A549 (cell line): ENCODE data around the gene LRCH1. TPM values are rescaled to one million over a fixed set of nuclear protein-coding genes. Genes with fewer than 3 reads are reported as not detected.

ENCODE experiments used
- ATAC-seq, 2 experiments: fragments of 200-7000 bp in 1 of 2; fragments of >200 bp in 1 of 2; cut with Nextera tagmentation in 1 of 2; cut with Tn5 transposase in 1 of 2; 3 replicates each; pipeline versions ENCODE4 v1.8.0 to v1.9.1; 2018 to 2020; ENCODE audit warnings: mild to moderate bottlenecking in 1 of 2, moderate library complexity in 1 of 2
- CTCF ChIA-PET: fragments of 300-600 bp; sonication (Branson Sonifier 250); formaldehyde crosslinking; extraction: SDS; loops from one replicate; lab custom pipeline; 2021; ENCODE audit warnings: antibody characterized with exemption, inconsistent platforms; lab: Yijun Ruan, JAX
- POLR2A ChIA-PET: fragments of 350-600 bp; formaldehyde crosslinking; extraction: SDS; loops from one replicate; lab custom pipeline; 2021; ENCODE audit warnings: antibody characterized with exemption, inconsistent platforms; lab: Yijun Ruan, JAX
- DNase-seq, 2 experiments: peaks; one replicate each; pipeline versions ENCODE4 v3.0.0 to v3.0.0-alpha.2; 2011 to 2016; ENCODE audit warnings: low read depth in 1 of 2, low spot score in 1 of 2
- FAIRE-seq: peaks from 2 replicates; lab custom pipeline; 2011; peaks lifted over from hg19 to GRCh38; lab: Jason Lieb, UNC
- H3K27ac ChIP-seq, 2 experiments: fragments of >200 bp; sonication (Bioruptor Twin); formaldehyde crosslinking; 3 replicates each; pipeline ENCODE4 v1.5.1; 2016 to 2017
- H3K4me1 ChIP-seq: fragments of >200 bp; sonication (Bioruptor Twin); formaldehyde crosslinking; 3 replicates; pipeline ENCODE4 v1.6.1; 2016
- H3K4me2 ChIP-seq: fragments of >200 bp; sonication (Bioruptor Twin); formaldehyde crosslinking; 3 replicates; pipeline ENCODE4 v1.6.1; 2016
- H3K4me3 ChIP-seq: fragments of >200 bp; sonication (Bioruptor Twin); formaldehyde crosslinking; 3 replicates; pipeline ENCODE4 v1.5.1; 2016
- H3K9me3 ChIP-seq: fragments of >200 bp; sonication (Bioruptor Twin); formaldehyde crosslinking; 3 replicates; pipeline ENCODE4 v1.6.1; 2016
- BHLHE40 ChIP-seq: IDR thresholded peaks from 2 replicates; pipeline ENCODE4 v1.6.1; 2012; ENCODE audit warnings: low read depth, low read length, inconsistent platforms
- CEBPB ChIP-seq, 2 experiments: fragments of >200 bp in 1 of 2; sonication (Bioruptor Twin) in 1 of 2; formaldehyde crosslinking in 1 of 2; IDR thresholded peaks; 2 replicates each; pipeline ENCODE4 v1.6.1; 2012 to 2016
- CHD4 ChIP-seq: fragments of 200-600 bp; sonication (generic); IDR thresholded peaks from 2 replicates; pipeline ENCODE4 v1.6.1; 2016; ENCODE audit warnings: antibody characterized with exemption, mild to moderate bottlenecking, borderline replicate concordance
- EHMT2 ChIP-seq: fragments of 200-600 bp; sonication (generic); IDR thresholded peaks from 2 replicates; pipeline ENCODE4 v1.6.1; 2016; ENCODE audit warnings: antibody characterized with exemption, low read depth, mild to moderate bottlenecking, moderate library complexity
- FOXS1 ChIP-seq: fragments of 250-450 bp; sonication (Bioruptor Pico); IDR thresholded peaks from 2 replicates; pipeline ENCODE4 v1.5.0; 2020; ENCODE audit warnings: mild to moderate bottlenecking, moderate library complexity
- HDAC2 ChIP-seq: fragments of 200-600 bp; sonication (generic); IDR thresholded peaks from 2 replicates; pipeline ENCODE4 v1.6.1; 2016
- HES2 ChIP-seq: fragments of >200 bp; sonication (Bioruptor Twin); formaldehyde crosslinking; IDR thresholded peaks from 2 replicates; pipeline ENCODE4 v1.6.1; 2016
- HEYL ChIP-seq: fragments of 250-450 bp; sonication (Bioruptor Pico); IDR thresholded peaks from 2 replicates; pipeline ENCODE4 v1.8.0; 2021; ENCODE audit warnings: mild to moderate bottlenecking, moderate library complexity
- HOXA7 ChIP-seq: fragments of 250-450 bp; sonication (Bioruptor Pico); IDR thresholded peaks from 2 replicates; pipeline ENCODE4 v1.5.0; 2020; ENCODE audit warnings: mild to moderate bottlenecking, moderate library complexity
- KDM1A ChIP-seq: fragments of 200-600 bp; sonication (generic); IDR thresholded peaks from 2 replicates; pipeline ENCODE4 v1.6.1; 2016; ENCODE audit warnings: low read depth, mild to moderate bottlenecking
- KDM5A ChIP-seq: fragments of 200-600 bp; sonication (generic); IDR thresholded peaks from 2 replicates; pipeline ENCODE4 v1.6.1; 2016; ENCODE audit warnings: antibody characterized with exemption, mild to moderate bottlenecking
- MYC ChIP-seq: IDR thresholded peaks from 2 replicates; pipeline ENCODE4 v1.6.1; 2012; ENCODE audit warnings: mild to moderate bottlenecking, inconsistent platforms, low read length, improper control_type of control experiment, borderline replicate concordance
- NR3C1 ChIP-seq: fragments of >200 bp; sonication (Bioruptor Twin); formaldehyde crosslinking; IDR thresholded peaks from 3 replicates; pipeline ENCODE4 v1.6.1; 2017
- POLR2AphosphoS2 ChIP-seq: conservative IDR thresholded peaks from 2 replicates; pipeline ENCODE4 v1.6.1; 2012; ENCODE audit warnings: low read length, improper control_type of control experiment, inconsistent platforms
- RAD21 ChIP-seq, 2 experiments: fragments of >200 bp in 1 of 2; sonication (Bioruptor Twin) in 1 of 2; formaldehyde crosslinking in 1 of 2; IDR thresholded peaks in 1 of 2; conservative IDR thresholded peaks in 1 of 2; 2 replicates in 1 of 2; 3 replicates in 1 of 2; pipeline ENCODE4 v1.6.1; 2012 to 2018; ENCODE audit warnings: inconsistent platforms in 1 of 2
- RARB ChIP-seq: fragments of 250-450 bp; sonication (Bioruptor Pico); IDR thresholded peaks from 2 replicates; pipeline ENCODE4 v1.8.0; 2021; ENCODE audit warnings: mild to moderate bottlenecking, moderate library complexity
- RFX5 ChIP-seq: fragments of 450-650 bp; IDR thresholded peaks from 2 replicates; pipeline ENCODE4 v1.7.1; 2014; ENCODE audit warnings: antibody characterized with exemption, mild to moderate bottlenecking, moderate library complexity
- SMC3 ChIP-seq: fragments of >200 bp; sonication (Bioruptor Twin); formaldehyde crosslinking; IDR thresholded peaks from 3 replicates; pipeline ENCODE4 v1.6.1; 2018; ENCODE audit warnings: inconsistent platforms
- SREBF2 ChIP-seq: fragments of 450-650 bp; IDR thresholded peaks from 2 replicates; pipeline ENCODE4 v1.6.1; 2014; ENCODE audit warnings: mild to moderate bottlenecking, moderate library complexity
- TP53 ChIP-seq: fragments of 250-450 bp; sonication (Bioruptor Pico); IDR thresholded peaks from 2 replicates; pipeline ENCODE4 v1.5.0; 2021; ENCODE audit warnings: mild to moderate bottlenecking, moderate library complexity
- USF2 ChIP-seq: fragments of 450-650 bp; IDR thresholded peaks from 2 replicates; pipeline ENCODE4 v1.6.1; 2014; ENCODE audit warnings: antibody characterized with exemption
- ZC3H11A ChIP-seq: fragments of 450-650 bp; IDR thresholded peaks from 2 replicates; pipeline ENCODE4 v1.6.1; 2014; ENCODE audit warnings: antibody characterized with exemption, mild to moderate bottlenecking
- ZFP36 ChIP-seq: fragments of 450-650 bp; IDR thresholded peaks from 2 replicates; pipeline ENCODE4 v1.6.1; 2014; ENCODE audit warnings: borderline replicate concordance; ENCODE audit not compliant: partially characterized antibody
- ZNF302 ChIP-seq: fragments of 250-450 bp; sonication (Bioruptor Pico); IDR thresholded peaks from 2 replicates; pipeline ENCODE4 v1.9.0; 2021; ENCODE audit warnings: inconsistent platforms, mild to moderate bottlenecking, moderate library complexity
- WGBS: methylation state at CpG from one replicate; pipeline ENCODE4 v1.1.6; 2017; ENCODE audit errors: missing lambda C conversion rate; 5-methylcytosine and 5-hydroxymethylcytosine counted together
- polyA plus RNA-seq, 4 experiments: library from polyadenylated mRNA; depleted of rRNA in 3 of 4; stranded (reverse); fragments of >200 nt; fragmentation: RNase III in 1 of 4; extraction: RNeasy Plus Mini Kit Qiagen cat#74134 plus additional on column Dnase treatment in 1 of 4; gene quantifications; 2 replicates in 3 of 4; 3 replicates in 1 of 4; pipeline ENCODE4 v1.2.3, GENCODE V29; 2011 to 2017
- TF ChIP-seq, protein P1 (sequence below): fragments of 200-600 bp; sonication (generic); IDR thresholded peaks from 2 replicates; pipeline ENCODE4 v1.6.1; 2016; ENCODE audit warnings: antibody characterized with exemption, mild to moderate bottlenecking, moderate library complexity
- TF ChIP-seq, protein P2 (sequence below): IDR thresholded peaks from 2 replicates; pipeline ENCODE4 v1.6.1; 2012

The LRCH1 gene
- polyA plus RNA-seq, 2 of the 4 experiments (the other 2 are of a cell fraction) = 8.5 to 16.4 TPM

DNA sequence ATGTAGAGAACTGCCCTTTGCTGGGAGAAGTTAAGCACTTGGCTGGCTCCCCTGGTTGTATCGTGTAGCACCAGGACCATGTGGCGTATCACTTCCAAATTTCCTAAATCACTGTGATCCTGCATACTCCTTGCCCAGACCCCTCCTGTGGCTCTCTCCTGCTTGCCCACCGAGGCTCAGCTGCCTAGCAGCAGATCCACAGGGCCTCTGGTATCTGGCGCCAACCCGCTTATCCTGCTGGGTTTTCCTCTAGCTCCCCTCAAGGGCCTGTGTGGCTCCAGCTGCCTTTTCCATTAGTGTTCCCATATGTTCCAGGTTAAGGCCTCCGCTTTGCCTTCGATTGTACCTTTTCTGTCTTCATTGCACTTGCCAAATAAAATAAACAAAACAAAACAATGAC, 16.5 kb downstream of the LRCH1 start:
- no peak for ATAC-seq
- CTCF ChIA-PET = interaction anchor here (1.4 kb wide), 1 partner anchor 9 kb away, joined by 5 read pairs; no protein-coding TSS in a partner anchor

GRCh38 chr13:46570273-46570672, 17.3 kb downstream of the LRCH1 start:
- TF ChIP-seq HOXA7 (CRISPR knock-in tag) = no peak
- TF ChIP-seq SMC3 = no peak
- no peak for TF ChIP-seq EHMT2
- no peak for TF ChIP-seq HEYL (CRISPR knock-in tag)
- no peak for TF ChIP-seq RARB (CRISPR knock-in tag)
- TF ChIP-seq RAD21 (conservative IDR thresholded peaks at IDR 0.05 in 1 of 2, IDR thresholded peaks at IDR 0.05 in 1 of 2) = no peak
- TF ChIP-seq POLR2AphosphoS2 = no peak
- no peak for TF ChIP-seq HDAC2
- TF ChIP-seq TP53 (CRISPR knock-in tag) = no peak
- TF ChIP-seq HES2 = no peak
- TF ChIP-seq, all 56 proteins: peak for 0
- POLR2A ChIA-PET = no interaction called here

More for the DNA sequence above, 16.5 kb downstream of the LRCH1 start:
- no peak overlapping the region for H3K4me2 ChIP-seq
- H3K9me3 ChIP-seq = no peaks in the 10 kb centered on the region
- no peak overlapping the region for H3K4me3 ChIP-seq
- peaks cover 18% of the 10 kb centered on the region for H3K4me1 ChIP-seq
- POLR2A ChIA-PET = no interaction called here
- no peak for DNase-seq
- WGBS = 94% methylated on average over 6 of the region's 7 CpGs
- TF ChIP-seq CEBPB (IDR thresholded peaks at IDR 0.05) = no peak
- TF ChIP-seq, protein P1, sequence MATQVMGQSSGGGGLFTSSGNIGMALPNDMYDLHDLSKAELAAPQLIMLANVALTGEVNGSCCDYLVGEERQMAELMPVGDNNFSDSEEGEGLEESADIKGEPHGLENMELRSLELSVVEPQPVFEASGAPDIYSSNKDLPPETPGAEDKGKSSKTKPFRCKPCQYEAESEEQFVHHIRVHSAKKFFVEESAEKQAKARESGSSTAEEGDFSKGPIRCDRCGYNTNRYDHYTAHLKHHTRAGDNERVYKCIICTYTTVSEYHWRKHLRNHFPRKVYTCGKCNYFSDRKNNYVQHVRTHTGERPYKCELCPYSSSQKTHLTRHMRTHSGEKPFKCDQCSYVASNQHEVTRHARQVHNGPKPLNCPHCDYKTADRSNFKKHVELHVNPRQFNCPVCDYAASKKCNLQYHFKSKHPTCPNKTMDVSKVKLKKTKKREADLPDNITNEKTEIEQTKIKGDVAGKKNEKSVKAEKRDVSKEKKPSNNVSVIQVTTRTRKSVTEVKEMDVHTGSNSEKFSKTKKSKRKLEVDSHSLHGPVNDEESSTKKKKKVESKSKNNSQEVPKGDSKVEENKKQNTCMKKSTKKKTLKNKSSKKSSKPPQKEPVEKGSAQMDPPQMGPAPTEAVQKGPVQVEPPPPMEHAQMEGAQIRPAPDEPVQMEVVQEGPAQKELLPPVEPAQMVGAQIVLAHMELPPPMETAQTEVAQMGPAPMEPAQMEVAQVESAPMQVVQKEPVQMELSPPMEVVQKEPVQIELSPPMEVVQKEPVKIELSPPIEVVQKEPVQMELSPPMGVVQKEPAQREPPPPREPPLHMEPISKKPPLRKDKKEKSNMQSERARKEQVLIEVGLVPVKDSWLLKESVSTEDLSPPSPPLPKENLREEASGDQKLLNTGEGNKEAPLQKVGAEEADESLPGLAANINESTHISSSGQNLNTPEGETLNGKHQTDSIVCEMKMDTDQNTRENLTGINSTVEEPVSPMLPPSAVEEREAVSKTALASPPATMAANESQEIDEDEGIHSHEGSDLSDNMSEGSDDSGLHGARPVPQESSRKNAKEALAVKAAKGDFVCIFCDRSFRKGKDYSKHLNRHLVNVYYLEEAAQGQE = no peak
- no peak for TF ChIP-seq ZC3H11A
- no peak for TF ChIP-seq SREBF2
- no peak for TF ChIP-seq FOXS1
- TF ChIP-seq KDM1A = no peak
- TF ChIP-seq ZNF302 = no peak
- no peak for TF ChIP-seq CHD4
- TF ChIP-seq ZFP36 = no peak
- TF ChIP-seq BHLHE40 = no peak
- TF ChIP-seq, protein P2, sequence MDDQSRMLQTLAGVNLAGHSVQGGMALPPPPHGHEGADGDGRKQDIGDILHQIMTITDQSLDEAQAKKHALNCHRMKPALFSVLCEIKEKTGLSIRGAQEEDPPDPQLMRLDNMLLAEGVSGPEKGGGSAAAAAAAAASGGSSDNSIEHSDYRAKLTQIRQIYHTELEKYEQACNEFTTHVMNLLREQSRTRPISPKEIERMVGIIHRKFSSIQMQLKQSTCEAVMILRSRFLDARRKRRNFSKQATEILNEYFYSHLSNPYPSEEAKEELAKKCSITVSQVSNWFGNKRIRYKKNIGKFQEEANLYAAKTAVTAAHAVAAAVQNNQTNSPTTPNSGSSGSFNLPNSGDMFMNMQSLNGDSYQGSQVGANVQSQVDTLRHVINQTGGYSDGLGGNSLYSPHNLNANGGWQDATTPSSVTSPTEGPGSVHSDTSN = no peak
- no peak for TF ChIP-seq KDM5A
- no peak for TF ChIP-seq USF2
- TF ChIP-seq HEYL (CRISPR knock-in tag) = no peak
- no peak for TF ChIP-seq MYC
- TF ChIP-seq NR3C1 = no peak
- TF ChIP-seq RFX5 = no peak
- no peak for FAIRE-seq
- no peak overlapping the region for H3K27ac ChIP-seq

More at GRCh38 chr13:46570273-46570672, 17.3 kb downstream of the LRCH1 start:
- Histone ChIP-seq H3K4me1 (peaks cover 26% of the 10 kb centered on the region), H3K4me3 (no peak overlapping the region), H3K27ac (no peak overlapping the region), H3K9me3 (no peaks in the 10 kb centered on the region), H3K4me2 (no peak overlapping the region)
- DNase-seq (no peak), FAIRE-seq (no peak), ATAC-seq (no peak)
- CTCF ChIA-PET = interaction anchor here (1.2 to 1.4 kb wide), 2 partner anchors 10 to 26 kb away, joined by 3 to 5 read pairs; no protein-coding TSS in a partner anchor
- WGBS = 76% methylated on average over 4 of the region's 4 CpGs
